ENCODE results near the gene NUCKS1. TPM values are rescaled to one million over a fixed set of nuclear protein-coding genes. Genes with fewer than 3 reads are reported as not detected.

The NUCKS1 gene
- total and polyA plus RNA-seq, 2 of the 13 experiments (the other 11 are each of a cell fraction or from before 2014, with no cell fraction given) = 35.5 to 117 TPM

DNA sequence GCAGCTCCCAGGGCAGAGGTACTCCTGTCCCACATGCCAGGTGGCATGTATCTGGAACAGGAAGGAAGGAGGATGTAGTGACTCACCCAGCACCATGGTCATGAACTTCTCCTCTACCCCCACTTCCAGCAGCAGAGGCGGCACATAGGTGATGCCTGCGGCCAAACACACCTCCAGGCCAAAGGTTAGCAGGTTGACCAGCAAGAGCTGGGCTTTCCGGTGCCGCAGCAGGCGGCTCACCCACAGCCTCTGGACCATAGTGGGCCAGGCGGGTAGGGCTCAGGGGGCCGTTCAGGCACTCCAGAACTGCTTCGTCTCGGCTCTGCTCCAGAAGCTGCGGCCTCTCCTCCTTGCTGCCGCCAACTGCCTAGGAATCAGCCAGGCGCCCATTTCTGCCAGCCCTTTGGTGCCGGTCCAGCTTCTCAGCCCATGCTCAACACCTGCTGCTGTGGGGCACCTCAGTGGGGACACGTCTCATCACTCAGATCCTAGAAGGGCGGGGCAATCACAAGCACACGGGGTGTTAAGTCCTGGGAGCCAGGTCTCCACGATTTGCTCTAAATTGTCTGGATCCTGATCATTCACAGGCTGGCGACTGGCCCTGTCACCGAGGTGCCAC lies 85.5 kb downstream of the NUCKS1 start (continued):
- TF ChIP-seq RBAK (CRISPR knock-in tag; IDR thresholded peaks at IDR 0.05) (no peak), IKZF4 (CRISPR knock-in tag; IDR thresholded peaks at IDR 0.05; ENCODE audit: borderline replicate concordance, low read depth, not compliant biosample characterization) (no peak), ATF7-NPFF (CRISPR knock-in tag; IDR thresholded peaks at IDR 0.05; ENCODE audit: low read depth) (no peak), GFI1 (CRISPR knock-in tag; IDR thresholded peaks at IDR 0.05; ENCODE audit: borderline replicate concordance) (no peak), ZIK1 (CRISPR knock-in tag; IDR thresholded peaks at IDR 0.05; ENCODE audit: borderline replicate concordance, low read depth) (no peak), HMG20B (CRISPR knock-in tag; conservative IDR thresholded peaks at IDR 0.05) (no peak), RXRB (CRISPR knock-in tag; IDR thresholded peaks at IDR 0.05; ENCODE audit: borderline replicate concordance) (peak; percentile 91), ZNF317 (CRISPR knock-in tag; IDR thresholded peaks at IDR 0.05) (0 out of 2 replicates have a peak, but pooled peaks have one; percentile 26), SALL1 (CRISPR knock-in tag; IDR thresholded peaks at IDR 0.05) (peak; percentile 69), DPF2 (CRISPR knock-in tag; IDR thresholded peaks at IDR 0.05; ENCODE audit: borderline replicate concordance, low read depth) (no peak), ZNF878 (CRISPR knock-in tag; IDR thresholded peaks at IDR 0.05) (no peak), NFIC (IDR thresholded peaks at IDR 0.05; ENCODE audit: low read length) (no peak), ZNF292 (CRISPR knock-in tag; IDR thresholded peaks at IDR 0.05; ENCODE audit: borderline replicate concordance, low read depth) (no peak), SAP130 (CRISPR knock-in tag; IDR thresholded peaks at IDR 0.05; ENCODE audit: low read depth) (peak; percentile 58), ETV5 (CRISPR knock-in tag; IDR thresholded peaks at IDR 0.05; ENCODE audit: borderline replicate concordance) (peak; percentile 93), KLF12 (CRISPR knock-in tag; IDR thresholded peaks at IDR 0.05; ENCODE audit: borderline replicate concordance) (no peak), ZNF569 (CRISPR knock-in tag; IDR thresholded peaks at IDR 0.05; ENCODE audit: borderline replicate concordance) (no peak), MTA3 (CRISPR knock-in tag; IDR thresholded peaks at IDR 0.05) (no peak), ZNF772 (CRISPR knock-in tag; IDR thresholded peaks at IDR 0.05) (no peak), ZNF253 (CRISPR knock-in tag; IDR thresholded peaks at IDR 0.05; ENCODE audit: borderline replicate concordance) (no peak), HHEX (CRISPR knock-in tag; IDR thresholded peaks at IDR 0.05) (no peak), PHF8 (CRISPR knock-in tag; IDR thresholded peaks at IDR 0.05) (no peak), KDM1A (CRISPR knock-in tag; IDR thresholded peaks at IDR 0.05) (no peak), ZNF766 (CRISPR knock-in tag; IDR thresholded peaks at IDR 0.05; ENCODE audit: borderline replicate concordance) (no peak), HES4 (CRISPR knock-in tag; IDR thresholded peaks at IDR 0.05; ENCODE audit: borderline replicate concordance) (no peak), ZNF350 (CRISPR knock-in tag; IDR thresholded peaks at IDR 0.05; ENCODE audit: borderline replicate concordance, low read depth) (no peak)
- TF ChIP-seq, protein P1, sequence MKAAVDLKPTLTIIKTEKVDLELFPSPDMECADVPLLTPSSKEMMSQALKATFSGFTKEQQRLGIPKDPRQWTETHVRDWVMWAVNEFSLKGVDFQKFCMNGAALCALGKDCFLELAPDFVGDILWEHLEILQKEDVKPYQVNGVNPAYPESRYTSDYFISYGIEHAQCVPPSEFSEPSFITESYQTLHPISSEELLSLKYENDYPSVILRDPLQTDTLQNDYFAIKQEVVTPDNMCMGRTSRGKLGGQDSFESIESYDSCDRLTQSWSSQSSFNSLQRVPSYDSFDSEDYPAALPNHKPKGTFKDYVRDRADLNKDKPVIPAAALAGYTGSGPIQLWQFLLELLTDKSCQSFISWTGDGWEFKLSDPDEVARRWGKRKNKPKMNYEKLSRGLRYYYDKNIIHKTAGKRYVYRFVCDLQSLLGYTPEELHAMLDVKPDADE (CRISPR knock-in tag; IDR thresholded peaks at IDR 0.05) = no peak
- TF ChIP-seq, protein P2, sequence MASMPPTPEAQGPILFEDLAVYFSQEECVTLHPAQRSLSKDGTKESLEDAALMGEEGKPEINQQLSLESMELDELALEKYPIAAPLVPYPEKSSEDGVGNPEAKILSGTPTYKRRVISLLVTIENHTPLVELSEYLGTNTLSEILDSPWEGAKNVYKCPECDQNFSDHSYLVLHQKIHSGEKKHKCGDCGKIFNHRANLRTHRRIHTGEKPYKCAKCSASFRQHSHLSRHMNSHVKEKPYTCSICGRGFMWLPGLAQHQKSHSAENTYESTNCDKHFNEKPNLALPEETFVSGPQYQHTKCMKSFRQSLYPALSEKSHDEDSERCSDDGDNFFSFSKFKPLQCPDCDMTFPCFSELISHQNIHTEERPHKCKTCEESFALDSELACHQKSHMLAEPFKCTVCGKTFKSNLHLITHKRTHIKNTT (CRISPR knock-in tag; IDR thresholded peaks at IDR 0.05) = no peak
- TF ChIP-seq, protein P3, sequence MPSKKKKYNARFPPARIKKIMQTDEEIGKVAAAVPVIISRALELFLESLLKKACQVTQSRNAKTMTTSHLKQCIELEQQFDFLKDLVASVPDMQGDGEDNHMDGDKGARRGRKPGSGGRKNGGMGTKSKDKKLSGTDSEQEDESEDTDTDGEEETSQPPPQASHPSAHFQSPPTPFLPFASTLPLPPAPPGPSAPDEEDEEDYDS (CRISPR knock-in tag; IDR thresholded peaks at IDR 0.05) = no peak

Data from HepG2 (cell line).